IMR-90 (cell line): ENCODE measurements around the gene SPATA32. TPM values are rescaled to one million over a fixed set of nuclear protein-coding genes. Genes with fewer than 3 reads are reported as not detected.

Source experiments
- ATAC-seq: fragments of 200-7000 bp; cut with Tn5 transposase; 2 replicates; pipeline ENCODE4 v1.9.1; 2020; ENCODE audit warnings: low read depth, mild to moderate bottlenecking, moderate library complexity
- BruUV-seq: library from RNA; stranded (reverse); fragments of 400-500 nt; replicated peaks from 2 replicates; lab custom pipeline; 2021; lab: Mats Ljungman, UMichigan
- CTCF ChIA-PET: fragments of 300-600 bp; formaldehyde crosslinking; extraction: SDS; loops from one replicate; lab custom pipeline; 2021; ENCODE audit warnings: antibody characterized with exemption; lab: Yijun Ruan, JAX
- POLR2A ChIA-PET: fragments of 300-600 bp; sonication (Branson Sonifier 250); formaldehyde crosslinking; loops from one replicate; lab custom pipeline; 2022; ENCODE audit warnings: antibody characterized with exemption; ENCODE audit not compliant: unreplicated experiment; lab: Charles Lee
- DNase-seq: peaks from one replicate; pipeline ENCODE4 v3.0.0; 2013
- H2AFZ ChIP-seq: replicated peaks from 2 replicates; pipeline ENCODE3; 2013; ENCODE audit warnings: low read length, mild to moderate bottlenecking; ENCODE audit not compliant: poor library complexity
- H2AK5ac ChIP-seq: 2 replicates; pipeline ENCODE4 v1.6.1; 2013; ENCODE audit warnings: low read depth, low read length, inconsistent platforms
- H2AK9ac ChIP-seq: replicated peaks from 2 replicates; pipeline ENCODE3; 2013; ENCODE audit warnings: mild to moderate bottlenecking, low read depth, low read length, moderate library complexity; ENCODE audit not compliant: poor library complexity
- H2BK120ac ChIP-seq: 2 replicates; pipeline ENCODE4 v1.6.1; 2013; ENCODE audit warnings: low read depth, low read length, inconsistent platforms
- H2BK15ac ChIP-seq: 3 replicates; pipeline ENCODE4 v1.6.1; 2013; ENCODE audit warnings: low read depth, low read length, inconsistent platforms
- H2BK20ac ChIP-seq: 2 replicates; pipeline ENCODE4 v1.6.1; 2013; ENCODE audit warnings: low read depth, mild to moderate bottlenecking, inconsistent platforms, low read length, moderate library complexity
- H2BK5ac ChIP-seq: 2 replicates; pipeline ENCODE4 v1.6.1; 2013; ENCODE audit warnings: mild to moderate bottlenecking, low read depth, low read length, inconsistent platforms; ENCODE audit not compliant: poor library complexity, severe bottlenecking
- H3K14ac ChIP-seq: replicated peaks from 2 replicates; pipeline ENCODE4 v1.6.1; 2013; ENCODE audit warnings: low read depth, low read length, inconsistent platforms
- H3K18ac ChIP-seq: 2 replicates; pipeline ENCODE4 v1.6.1; 2013; ENCODE audit warnings: low read depth, low read length, control low read depth
- H3K23ac ChIP-seq: 2 replicates; pipeline ENCODE4 v1.6.1; 2013; ENCODE audit warnings: low read depth, low read length, inconsistent platforms
- H3K27ac ChIP-seq: 2 replicates; pipeline ENCODE4 v1.5.1; 2013; ENCODE audit warnings: mild to moderate bottlenecking, control low read depth, low read length; ENCODE audit not compliant: insufficient read depth
- H3K27me3 ChIP-seq: 2 replicates; pipeline ENCODE4 v1.6.1; 2013; ENCODE audit warnings: low read length; ENCODE audit not compliant: control insufficient read depth, insufficient read depth
- H3K36me3 ChIP-seq: 2 replicates; pipeline ENCODE4 v1.6.1; 2013; ENCODE audit warnings: low read length, mixed read lengths; ENCODE audit not compliant: control insufficient read depth, insufficient read depth
- H3K4ac ChIP-seq: 2 replicates; pipeline ENCODE4 v1.6.1; 2013; ENCODE audit warnings: low read depth, low read length, inconsistent platforms
- H3K4me1 ChIP-seq: 2 replicates; pipeline ENCODE4 v1.6.1; 2013; ENCODE audit warnings: low read length, mixed read lengths; ENCODE audit not compliant: control insufficient read depth, insufficient read depth
- H3K4me2 ChIP-seq: 2 replicates; pipeline ENCODE4 v1.6.1; 2013; ENCODE audit warnings: low read depth, mild to moderate bottlenecking, control low read depth, low read length, moderate library complexity
- H3K4me3 ChIP-seq: 2 replicates; pipeline ENCODE4 v1.5.1; 2013; ENCODE audit warnings: low read depth, mild to moderate bottlenecking, control low read depth, low read length, moderate library complexity; ENCODE audit not compliant: insufficient read depth
- H3K56ac ChIP-seq: 2 replicates; pipeline ENCODE4 v1.6.1; 2013; ENCODE audit warnings: low read length, inconsistent platforms; ENCODE audit not compliant: insufficient read depth; ENCODE audit errors: extremely low read depth
- H3K79me1 ChIP-seq, 2 experiments: 2 replicates each; pipeline ENCODE4 v1.6.1; 2013; ENCODE audit warnings: low read length in 2 of 2, inconsistent platforms in 1 of 2, low read depth in 1 of 2
- H3K9ac ChIP-seq: 2 replicates; pipeline ENCODE4 v1.6.1; 2013; ENCODE audit warnings: low read depth, low read length, control low read depth
- H3K9me1 ChIP-seq: 2 replicates; pipeline ENCODE4 v1.6.1; 2013; ENCODE audit warnings: low read length, inconsistent platforms; ENCODE audit not compliant: insufficient read depth
- H3K9me3 ChIP-seq: 2 replicates; pipeline ENCODE4 v1.6.1; 2013; ENCODE audit warnings: low read length; ENCODE audit not compliant: control insufficient read depth, insufficient read depth
- H4K20me1 ChIP-seq: 2 replicates; pipeline ENCODE4 v1.6.1; 2013; ENCODE audit warnings: low read length, inconsistent platforms; ENCODE audit not compliant: insufficient read depth
- H4K5ac ChIP-seq: 2 replicates; pipeline ENCODE4 v1.6.1; 2013; ENCODE audit warnings: mild to moderate bottlenecking, low read depth, low read length, control low read depth
- H4K8ac ChIP-seq, 2 experiments: 2 replicates each; pipeline ENCODE4 v1.6.1; 2013; ENCODE audit warnings: low read depth in 2 of 2, low read length in 2 of 2, control low read depth in 1 of 2, inconsistent platforms in 1 of 2
- H4K91ac ChIP-seq: 2 replicates; pipeline ENCODE4 v1.6.1; 2013; ENCODE audit warnings: low read depth, low read length, inconsistent platforms; ENCODE audit not compliant: insufficient read depth
- BHLHE40 ChIP-seq: fragments of 150-350 bp; IDR thresholded peaks from 2 replicates; pipeline ENCODE4 v1.6.1; 2016; ENCODE audit warnings: mild to moderate bottlenecking, low read depth, low read length
- CEBPB ChIP-seq: IDR thresholded peaks from 2 replicates; pipeline ENCODE4 v1.6.1; 2012; ENCODE audit warnings: low read depth, low read length, improper control_type of control experiment
- CHD1 ChIP-seq: IDR thresholded peaks from 2 replicates; pipeline ENCODE4 v1.6.1; 2012; ENCODE audit warnings: low read depth, low read length, improper control_type of control experiment
- CTCF ChIP-seq: conservative IDR thresholded peaks from 2 replicates; pipeline ENCODE4 v1.5.1; 2012; ENCODE audit warnings: mild to moderate bottlenecking, low read depth, low read length, improper control_type of control experiment
- ELK1 ChIP-seq: fragments of 150-350 bp; IDR thresholded peaks from 2 replicates; pipeline ENCODE4 v1.6.1; 2016; ENCODE audit warnings: low read depth, mild to moderate bottlenecking, low read length, moderate library complexity, borderline replicate concordance
- MAZ ChIP-seq: IDR thresholded peaks from 2 replicates; pipeline ENCODE4 v1.6.1; 2012; ENCODE audit warnings: low read depth, mild to moderate bottlenecking, low read length, improper control_type of control experiment, moderate library complexity, borderline replicate concordance
- MXI1 ChIP-seq: IDR thresholded peaks from 2 replicates; pipeline ENCODE4 v1.6.1; 2012; ENCODE audit warnings: low read depth, mild to moderate bottlenecking, low read length, moderate library complexity, borderline replicate concordance
- NFE2L2 ChIP-seq: fragments of 150-350 bp; IDR thresholded peaks from 2 replicates; pipeline ENCODE4 v1.6.1; 2016; ENCODE audit warnings: low read depth, mild to moderate bottlenecking, low read length
- POLR2A ChIP-seq: IDR thresholded peaks from 2 replicates; pipeline ENCODE4 v1.6.1; 2012; ENCODE audit warnings: mild to moderate bottlenecking, low read depth, low read length
- RCOR1 ChIP-seq: IDR thresholded peaks from 2 replicates; pipeline ENCODE4 v1.6.1; 2012; ENCODE audit warnings: mild to moderate bottlenecking, low read length, improper control_type of control experiment; ENCODE audit not compliant: insufficient replicate concordance
- RFX5 ChIP-seq: IDR thresholded peaks from 2 replicates; pipeline ENCODE4 v1.8.0; 2012; ENCODE audit warnings: low read depth, mild to moderate bottlenecking, low read length, moderate library complexity
- SMC3 ChIP-seq: fragments of 150-350 bp; IDR thresholded peaks from 2 replicates; pipeline ENCODE4 v1.6.1; 2016; ENCODE audit warnings: low read depth, mild to moderate bottlenecking, antibody characterized with exemption, low read length, moderate library complexity
- USF2 ChIP-seq: fragments of 150-350 bp; IDR thresholded peaks from 2 replicates; pipeline ENCODE4 v1.6.1; 2017; ENCODE audit warnings: mild to moderate bottlenecking, antibody characterized with exemption, low read length, low read depth
- WGBS, 2 experiments: methylation state at CpG; one replicate each; pipeline versions ENCODE4 v1.1.5 to v1.1.7; 2013; ENCODE audit warnings: missing lambda C conversion rate in 2 of 2; ENCODE audit not compliant: insufficient read length in 1 of 2; ENCODE audit errors: extremely low coverage in 2 of 2; 5-methylcytosine and 5-hydroxymethylcytosine counted together
- dilution Hi-C: fragments of 300-500 bp; cut with HindIII; formaldehyde crosslinking; loops from one replicate; pipeline ENCODE4 v1.14.3; 2018; ENCODE audit warnings: low sequenced_read_pairs; ENCODE audit not compliant: unreplicated experiment
- in situ Hi-C: fragments of 300-500 bp; cut with MboI; formaldehyde crosslinking; loops from 3 replicates; pipeline ENCODE4 v1.14.3; 2019; ENCODE audit warnings: low sequenced_read_pairs, inconsistent platforms, mixed read lengths
- intact Hi-C: fragments of 100-400 bp; cut with micrococcal nuclease; formaldehyde crosslinking; loops from 2 replicates; pipeline ENCODE4 v1.10.0; 2022
- polyA plus RNA-seq, 3 experiments: library from polyadenylated mRNA; depleted of rRNA; stranded (reverse); fragments of >200 nt; gene quantifications; 2 replicates each; pipeline ENCODE4 v1.2.3, GENCODE V29; 2012; ENCODE audit warnings: low replicate concordance in 1 of 3
- total RNA-seq: library from RNA; depleted of rRNA; stranded (reverse); fragments of >200 nt; gene quantifications from 2 replicates; pipeline ENCODE4 v1.2.3, GENCODE V29; 2012

SPATA32 gene
- total and polyA plus RNA-seq, 2 of the 4 experiments (the other 2 are of a cell fraction): 0.18 TPM; not detected in 1

GRCh38 chr17:45221081-45222013, 40.5 kb downstream of the SPATA32 start, which contains the start of gene FMNL1:
Gene FMNL1 (plus strand): TSS chr17:45221885. CDS start chr17:45222125, 240 bp downstream.
- Histone ChIP-seq H3K4me1 (peaks cover 9% of the 10 kb centered on the region; the same call in 1 of the 2 replicates), H2AK5ac (no peak within 1 kb of the TSS), H2AFZ (peak within 1 kb of the TSS; percentile 90), H3K79me1 (peaks cover 0 to under 1% of the 10 kb centered on the region in 2 experiments; a peak in 1 of 4 replicates), H4K8ac (peak within 1 kb of the TSS in 1 of 2 experiments; percentile 53; a peak in 1 of 4 replicates), H3K9me3 (no peaks in the 10 kb centered on the region), H3K4ac (no peak within 1 kb of the TSS), H3K18ac (no peak within 1 kb of the TSS; the same call in 1 of the 2 replicates), H3K56ac (no peak within 1 kb of the TSS), H4K91ac (no peak within 1 kb of the TSS), H3K14ac (no peak within 1 kb of the TSS), H3K4me3 (peak within 1 kb of the TSS; percentile 56), H3K27me3 (peaks cover 15% of the 10 kb centered on the region), H2AK9ac (peak within 1 kb of the TSS; percentile 82), H3K4me2 (peak within 1 kb of the TSS; percentile 99), H2BK15ac (no peak within 1 kb of the TSS; the same call in 2 of the 3 replicates), H2BK120ac (no peak within 1 kb of the TSS), H4K20me1 (no peaks in the 10 kb centered on the region), H2BK20ac (no peak within 1 kb of the TSS), H3K9ac (peak within 1 kb of the TSS; percentile 62), H3K9me1 (no peaks in the 10 kb centered on the region), H2BK5ac (peak within 1 kb of the TSS; percentile 13), H3K23ac (no peak within 1 kb of the TSS; the same call in 1 of the 2 replicates), H4K5ac (0 out of 2 replicates have a peak within 1 kb of the TSS, but pooled peaks have one; percentile 70), H3K27ac (no peak within 1 kb of the TSS; the same call in 1 of the 2 replicates), H3K36me3 (no peaks in the 10 kb centered on the region)
- BruUV-seq: no TSS peak
- ChIA-PET POLR2A (no interaction called here), CTCF (no interaction called here)
- dilution Hi-C loops: no loop called here
- intact Hi-C loops: no loop called here
- ATAC-seq: peak; percentile 58
- 0% methylated on average over 9 of the region's 98 CpGs; no CpG with 5 or more reads in 1 of the 2 experiments for WGBS, 2 experiments
- in situ Hi-C loops: loop anchor here (25.0 kb wide), 1 partner anchor 366 kb away; no protein-coding TSS in a partner anchor
- DNase-seq: no peak
- TF ChIP-seq MAZ (no peak), MXI1 (no peak), POLR2A (no peak), RCOR1 (no peak), RFX5 (no peak), ELK1 (no peak), BHLHE40 (no peak), CEBPB (no peak), CHD1 (no peak), NFE2L2 (no peak), SMC3 (no peak), USF2 (no peak), CTCF (no peak)
